NB4 (cell line): ENCODE measurements around the gene GTPBP8.

ENCODE experiments used
- DNase-seq: peaks from one replicate; pipeline ENCODE4 v3.0.0; 2010; ENCODE audit warnings: low read depth
- H3K4me3 ChIP-seq: one replicate; pipeline ENCODE4 v1.5.1; 2011; ENCODE audit warnings: mild to moderate bottlenecking, low read depth, low read length, moderate library complexity
- MYC ChIP-seq: IDR thresholded peaks from 2 replicates; pipeline ENCODE4 v1.6.1; 2011; ENCODE audit warnings: low read depth, low read length
- POLR2A ChIP-seq: IDR thresholded peaks from 2 replicates; pipeline ENCODE4 v1.6.1; 2011; ENCODE audit warnings: mild to moderate bottlenecking; ENCODE audit not compliant: insufficient read length; ENCODE audit errors: extremely low read depth
- TF ChIP-seq, protein P1 (sequence below): IDR thresholded peaks from one replicate; pipeline ENCODE4 v1.5.1; 2012; ENCODE audit warnings: low read depth, low read length
- TF ChIP-seq, protein P2 (sequence below): IDR thresholded peaks from 2 replicates; pipeline ENCODE4 v1.6.1; 2011; ENCODE audit warnings: low read depth, low read length

The GTPBP8 gene

DNA sequence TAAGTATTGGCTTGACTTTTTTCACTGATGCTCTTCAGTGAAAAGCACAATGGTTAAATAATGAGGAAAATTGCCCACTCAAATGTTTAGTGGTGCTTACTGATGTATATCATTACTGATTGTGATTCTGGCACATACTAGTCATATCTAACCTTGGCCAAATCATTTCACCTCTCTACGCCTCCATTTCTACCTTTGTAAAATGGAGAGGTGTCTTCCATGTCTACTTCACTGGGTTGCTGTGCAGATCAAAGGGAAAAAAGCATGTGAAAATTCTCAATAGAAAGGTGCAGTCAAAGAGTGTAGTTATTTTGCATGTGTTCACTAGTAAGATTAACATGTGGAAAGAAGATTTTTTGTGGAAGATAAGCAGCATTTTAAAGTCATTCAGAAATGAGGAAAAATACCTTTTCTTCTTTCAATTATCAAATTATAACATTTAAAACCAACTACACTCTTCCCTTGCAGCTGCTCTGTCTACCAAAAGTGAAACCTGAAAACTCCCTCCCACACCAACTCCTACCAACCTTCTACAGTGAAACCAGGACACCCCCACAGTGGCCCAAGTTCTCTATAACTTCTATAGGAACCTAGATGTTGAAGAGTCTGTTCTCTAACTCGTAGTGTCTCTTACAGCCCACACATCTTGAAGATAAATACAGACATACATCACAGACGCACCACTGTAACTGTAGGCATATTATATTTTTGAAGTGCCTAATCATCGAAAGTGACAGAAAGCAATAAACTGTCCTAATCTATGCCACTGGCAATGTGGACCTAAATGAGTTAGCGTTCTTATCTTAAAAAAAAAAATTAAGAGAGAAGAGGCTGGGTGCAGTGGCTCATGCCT lies 17.2 kb upstream of the GTPBP8 start:
- no peak overlapping the region for H3K4me3 ChIP-seq
- no peak for TF ChIP-seq POLR2A
- TF ChIP-seq, protein P1, sequence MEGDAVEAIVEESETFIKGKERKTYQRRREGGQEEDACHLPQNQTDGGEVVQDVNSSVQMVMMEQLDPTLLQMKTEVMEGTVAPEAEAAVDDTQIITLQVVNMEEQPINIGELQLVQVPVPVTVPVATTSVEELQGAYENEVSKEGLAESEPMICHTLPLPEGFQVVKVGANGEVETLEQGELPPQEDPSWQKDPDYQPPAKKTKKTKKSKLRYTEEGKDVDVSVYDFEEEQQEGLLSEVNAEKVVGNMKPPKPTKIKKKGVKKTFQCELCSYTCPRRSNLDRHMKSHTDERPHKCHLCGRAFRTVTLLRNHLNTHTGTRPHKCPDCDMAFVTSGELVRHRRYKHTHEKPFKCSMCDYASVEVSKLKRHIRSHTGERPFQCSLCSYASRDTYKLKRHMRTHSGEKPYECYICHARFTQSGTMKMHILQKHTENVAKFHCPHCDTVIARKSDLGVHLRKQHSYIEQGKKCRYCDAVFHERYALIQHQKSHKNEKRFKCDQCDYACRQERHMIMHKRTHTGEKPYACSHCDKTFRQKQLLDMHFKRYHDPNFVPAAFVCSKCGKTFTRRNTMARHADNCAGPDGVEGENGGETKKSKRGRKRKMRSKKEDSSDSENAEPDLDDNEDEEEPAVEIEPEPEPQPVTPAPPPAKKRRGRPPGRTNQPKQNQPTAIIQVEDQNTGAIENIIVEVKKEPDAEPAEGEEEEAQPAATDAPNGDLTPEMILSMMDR, result no peak
- no peak for TF ChIP-seq MYC
- TF ChIP-seq, protein P2, sequence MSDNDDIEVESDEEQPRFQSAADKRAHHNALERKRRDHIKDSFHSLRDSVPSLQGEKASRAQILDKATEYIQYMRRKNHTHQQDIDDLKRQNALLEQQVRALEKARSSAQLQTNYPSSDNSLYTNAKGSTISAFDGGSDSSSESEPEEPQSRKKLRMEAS, result no peak
- DNase-seq, result peak; percentile 22

DNA sequence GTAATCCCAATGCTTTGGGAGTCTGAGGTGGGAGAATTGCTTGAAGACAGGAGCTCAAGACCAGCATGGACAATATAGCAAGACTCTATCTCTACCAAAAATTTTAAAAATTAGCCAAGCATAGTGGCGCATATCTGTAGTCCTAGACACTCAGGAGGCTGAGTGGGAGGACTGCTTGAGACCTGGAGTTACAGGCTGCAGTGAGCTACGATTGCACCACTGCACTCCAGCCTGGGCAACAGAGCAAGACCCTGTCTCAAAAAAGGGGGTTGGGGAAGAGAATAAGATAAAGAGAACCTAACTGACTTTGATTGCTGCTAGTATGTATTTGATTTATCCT lies 16.6 kb upstream of the GTPBP8 start:
- TF ChIP-seq, protein P1, result no peak
- TF ChIP-seq, protein P2, result no peak
- H3K4me3 ChIP-seq, result no peak overlapping the region
- no peak for DNase-seq

DNA sequence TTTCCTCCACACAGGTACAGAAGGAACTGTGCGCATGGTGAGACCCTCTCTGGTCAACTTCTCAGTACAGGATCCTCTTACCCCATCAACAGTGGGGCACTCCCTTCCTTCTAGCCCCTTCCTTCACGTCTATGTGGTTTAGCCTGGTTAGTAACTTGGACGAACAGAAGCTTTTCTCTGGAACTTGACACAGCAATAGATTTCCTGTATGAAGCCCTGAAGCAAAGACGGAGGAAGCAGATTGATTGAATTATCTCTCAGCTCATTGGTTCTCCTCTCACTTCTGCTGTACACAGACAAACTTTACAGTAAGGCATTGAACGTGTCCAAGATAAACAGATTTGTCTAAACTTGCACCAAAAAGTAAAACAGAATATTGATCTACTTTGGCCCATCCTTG lies 15.9 kb upstream of the GTPBP8 start, which contains the start of gene CD200R1:
TSS of gene CD200R1 (minus strand) at position 210 of the 400 bp plus-strand sequence. CDS start 246 bp downstream, outside the sequence.
- TF ChIP-seq, protein P2, result no peak
- no peak for TF ChIP-seq POLR2A
- TF ChIP-seq, protein P1, result no peak
- TF ChIP-seq MYC, result no peak
- DNase-seq, result peak; percentile 6
- no peak within 1 kb of the TSS for H3K4me3 ChIP-seq

DNA sequence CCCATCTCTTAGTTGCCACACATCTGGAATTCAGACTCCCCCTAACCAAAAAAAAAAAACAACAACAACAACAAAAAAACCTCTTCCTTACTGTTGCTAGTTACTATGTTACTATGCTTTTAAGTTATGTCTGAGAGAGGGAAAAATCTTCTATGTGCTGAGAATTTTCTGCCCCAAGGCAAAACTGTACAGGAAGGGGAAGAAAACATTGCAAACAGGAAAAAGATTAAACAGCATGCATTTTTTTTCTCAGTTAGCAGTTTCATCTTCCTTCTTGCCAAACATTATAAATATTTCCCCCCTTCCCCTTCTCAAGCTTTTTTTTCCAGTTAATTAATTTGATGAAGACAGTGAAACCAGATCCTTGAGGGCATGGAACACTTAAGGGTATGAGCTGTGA lies 14.8 kb upstream of the GTPBP8 start:
- DNase-seq, result no peak
- TF ChIP-seq MYC, result no peak
- TF ChIP-seq, protein P2, result no peak
- no peak for TF ChIP-seq POLR2A
- TF ChIP-seq, protein P1, result no peak
- no peak overlapping the region for H3K4me3 ChIP-seq

DNA sequence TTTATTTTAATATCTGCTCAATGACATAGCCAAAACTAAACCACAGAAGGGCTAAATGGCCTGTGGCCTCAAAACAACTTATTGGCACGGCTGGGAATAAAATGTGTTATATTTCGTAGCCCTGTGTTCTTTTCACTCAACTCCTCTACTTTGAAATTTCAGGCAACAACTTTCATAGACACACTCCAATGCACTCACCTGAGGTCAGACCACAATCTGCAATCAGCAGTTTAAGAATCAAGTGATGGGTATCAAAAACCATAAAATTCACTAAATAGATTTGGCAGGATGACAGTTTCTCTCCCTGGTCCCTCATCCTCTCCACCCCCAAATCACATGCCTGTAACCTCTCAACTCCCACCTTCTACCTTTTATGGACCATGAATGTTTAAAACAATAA lies 13.8 kb upstream of the GTPBP8 start:
- no peak overlapping the region for H3K4me3 ChIP-seq
- no peak for DNase-seq
- TF ChIP-seq, protein P1, result no peak
- TF ChIP-seq, protein P2, result no peak
- no peak for TF ChIP-seq POLR2A
- TF ChIP-seq MYC, result no peak
